CD4-positive, alpha-beta T cell treated with Interleukin-4 for 4 hours (primary cell): ENCODE data around the gene PFKFB4.

ENCODE experiments used
- DNase-seq: peaks from one replicate; pipeline ENCODE4 v3.0.0-alpha.2; 2020

PFKFB4 gene

GRCh38 chr3:48581621-48582481 is 25.2 kb upstream of the PFKFB4 start:
- DNase-seq, result no peak

GRCh38 chr3:48576647-48577046 is 20.0 kb upstream of the PFKFB4 start:
- DNase-seq, result no peak

GRCh38 chr3:48575366-48575765 is 18.8 kb upstream of the PFKFB4 start:
- no peak for DNase-seq

- no peak for DNase-seq
These were observed 17.5 kb upstream of the PFKFB4 start for GRCh38 chr3:48573973-48574585.

- no peak for DNase-seq
These were observed 15.9 kb upstream of the PFKFB4 start for GRCh38 chr3:48572517-48572916.

- DNase-seq, result no peak
These were observed 15.3 kb upstream of the PFKFB4 start for GRCh38 chr3:48571938-48572337.

GRCh38 chr3:48569808-48570450 is 13.3 kb upstream of the PFKFB4 start:
- no peak for DNase-seq

- DNase-seq, result no peak
These were observed 12.8 kb upstream of the PFKFB4 start for GRCh38 chr3:48569400-48569799.

GRCh38 chr3:48568476-48568875 is 11.9 kb upstream of the PFKFB4 start:
- DNase-seq, result no peak

GRCh38 chr3:48567500-48567899 is 10.9 kb upstream of the PFKFB4 start:
- DNase-seq, result no peak

GRCh38 chr3:48567090-48567489 is 10.5 kb upstream of the PFKFB4 start:
- no peak for DNase-seq

- no peak for DNase-seq
These were observed 9.8 kb upstream of the PFKFB4 start for GRCh38 chr3:48566401-48566760.

- DNase-seq, result no peak
These were observed 9.2 kb upstream of the PFKFB4 start for GRCh38 chr3:48565591-48566400.

GRCh38 chr3:48565186-48565585 is 8.6 kb upstream of the PFKFB4 start:
- DNase-seq, result no peak

- DNase-seq, result no peak
These were observed 8.1 kb upstream of the PFKFB4 start for GRCh38 chr3:48564667-48565066.

- peak; percentile 57 for DNase-seq
These were observed 7.4 kb upstream of the PFKFB4 start for GRCh38 chr3:48564022-48564421.

- no peak for DNase-seq
These were observed 6.8 kb upstream of the PFKFB4 start, which contains the start of gene UCN2 for GRCh38 chr3:48563382-48563918. TSS of gene UCN2 (minus strand) at chr3:48563781. CDS start at chr3:48563124, 657 bp downstream.

- no peak for DNase-seq
These were observed 5.9 kb upstream of the PFKFB4 start for GRCh38 chr3:48562367-48563095.

GRCh38 chr3:48561045-48561736 is 4.6 kb upstream of the PFKFB4 start:
- no peak for DNase-seq

GRCh38 chr3:48560648-48561018 is 4.0 kb upstream of the PFKFB4 start:
- no peak for DNase-seq

GRCh38 chr3:48558493-48559134 is 2.0 kb upstream of the PFKFB4 start:
- peak; percentile 19 for DNase-seq
